GM12878 (cell line): ENCODE data around the gene MRPL20.

Experiments used
- CHD4 ChIP-seq: fragments of 200-600 bp; sonication (generic); IDR thresholded peaks from 2 replicates; pipeline ENCODE4 v1.6.1; 2016; ENCODE audit warnings: mild to moderate bottlenecking
- JUND ChIP-seq: IDR thresholded peaks from 2 replicates; pipeline ENCODE4 v1.6.1; 2012; ENCODE audit warnings: low read depth, mild to moderate bottlenecking, low read length, improper control_type of control experiment, moderate library complexity
- KDM1A ChIP-seq: fragments of 200-600 bp; sonication (generic); IDR thresholded peaks from 2 replicates; pipeline ENCODE4 v1.6.1; 2016; ENCODE audit warnings: borderline replicate concordance
- POLR2A ChIP-seq: IDR thresholded peaks from 2 replicates; pipeline ENCODE4 v1.6.1; 2011; ENCODE audit warnings: low read depth, mild to moderate bottlenecking, low read length
- REST ChIP-seq: IDR thresholded peaks from 2 replicates; pipeline ENCODE4 v1.6.1; 2012; ENCODE audit warnings: mild to moderate bottlenecking, low read depth, low read length
- TAF1 ChIP-seq: IDR thresholded peaks from 2 replicates; pipeline ENCODE4 v1.6.1; 2011; ENCODE audit warnings: mild to moderate bottlenecking, low read depth, low read length, borderline replicate concordance
- YBX1 ChIP-seq: fragments of 450-650 bp; IDR thresholded peaks from 2 replicates; pipeline ENCODE4 v1.6.1; 2016; ENCODE audit warnings: antibody characterized with exemption
- ZBED1 ChIP-seq: IDR thresholded peaks from 2 replicates; pipeline ENCODE4 v1.6.1; 2016; ENCODE audit warnings: borderline replicate concordance
- ZNF384 ChIP-seq: IDR thresholded peaks from 2 replicates; pipeline ENCODE4 v1.6.1; 2012; ENCODE audit warnings: low read depth, mild to moderate bottlenecking, low read length, improper control_type of control experiment, borderline replicate concordance
- TF ChIP-seq, protein P1 (sequence below), 3 experiments: IDR thresholded peaks in 2 of 3; conservative IDR thresholded peaks in 1 of 3; 2 replicates each; pipeline ENCODE4 v1.5.1; 2011; ENCODE audit warnings: low read depth in 3 of 3, low read length in 3 of 3, mild to moderate bottlenecking in 3 of 3, control low read depth in 2 of 3, moderate library complexity in 2 of 3, inconsistent platforms in 1 of 3, mixed read lengths in 1 of 3; ENCODE audit not compliant: control insufficient read depth in 2 of 3, insufficient read depth in 1 of 3; ENCODE audit errors: extremely low read depth in 1 of 3

GRCh38 chr1:1398677-1399186, 8.4 kb downstream of the MRPL20 start:
- TF ChIP-seq TAF1 = no peak
- TF ChIP-seq, protein P1, sequence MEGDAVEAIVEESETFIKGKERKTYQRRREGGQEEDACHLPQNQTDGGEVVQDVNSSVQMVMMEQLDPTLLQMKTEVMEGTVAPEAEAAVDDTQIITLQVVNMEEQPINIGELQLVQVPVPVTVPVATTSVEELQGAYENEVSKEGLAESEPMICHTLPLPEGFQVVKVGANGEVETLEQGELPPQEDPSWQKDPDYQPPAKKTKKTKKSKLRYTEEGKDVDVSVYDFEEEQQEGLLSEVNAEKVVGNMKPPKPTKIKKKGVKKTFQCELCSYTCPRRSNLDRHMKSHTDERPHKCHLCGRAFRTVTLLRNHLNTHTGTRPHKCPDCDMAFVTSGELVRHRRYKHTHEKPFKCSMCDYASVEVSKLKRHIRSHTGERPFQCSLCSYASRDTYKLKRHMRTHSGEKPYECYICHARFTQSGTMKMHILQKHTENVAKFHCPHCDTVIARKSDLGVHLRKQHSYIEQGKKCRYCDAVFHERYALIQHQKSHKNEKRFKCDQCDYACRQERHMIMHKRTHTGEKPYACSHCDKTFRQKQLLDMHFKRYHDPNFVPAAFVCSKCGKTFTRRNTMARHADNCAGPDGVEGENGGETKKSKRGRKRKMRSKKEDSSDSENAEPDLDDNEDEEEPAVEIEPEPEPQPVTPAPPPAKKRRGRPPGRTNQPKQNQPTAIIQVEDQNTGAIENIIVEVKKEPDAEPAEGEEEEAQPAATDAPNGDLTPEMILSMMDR (IDR thresholded peaks at IDR 0.05 in 2 of 3, conservative IDR thresholded peaks at IDR 0.05 in 1 of 3; ENCODE audit: control insufficient read depth in 2 of 3, extremely low read depth in 1 of 3, insufficient read depth in 1 of 3, low read depth in 3 of 3, low read length in 3 of 3) = no peak
- no peak for TF ChIP-seq ZBED1
- TF ChIP-seq JUND = no peak
- TF ChIP-seq REST = no peak
- TF ChIP-seq CHD4 = no peak
- TF ChIP-seq YBX1 = no peak
- TF ChIP-seq POLR2A = no peak
- TF ChIP-seq KDM1A = no peak
- TF ChIP-seq ZNF384 = no peak
